Peyer's patch (tissue), 4 donors: Measurements from ENCODE around the gene EIF3L. TPM values are rescaled to one million over a fixed set of nuclear protein-coding genes. Genes with fewer than 3 reads are reported as not detected.

ENCODE experiments used
- DNase-seq, 3 donors: peaks; one replicate each; pipeline ENCODE4 v3.0.0-alpha.2; 2017 to 2019
- H3K27ac ChIP-seq, 4 donors: fragments of 200-600 bp; sonication (generic); one replicate each; pipeline ENCODE4 v1.5.1; 2016 to 2019
- H3K27me3 ChIP-seq, 2 donors: fragments of 200-600 bp; sonication (generic); one replicate each; pipeline ENCODE4 v1.5.1; 2019
- H3K36me3 ChIP-seq, 3 donors: fragments of 200-600 bp; sonication (generic); one replicate each; pipeline ENCODE4 v1.5.1; 2016 to 2019
- H3K4me1 ChIP-seq, 4 donors: fragments of 200-600 bp; sonication (generic); one replicate each; pipeline ENCODE4 v1.5.1; 2016 to 2019
- H3K4me3 ChIP-seq, 4 donors: fragments of 200-600 bp; sonication (generic); 1 replicate in 3 of 4; 2 replicates in 1 of 4; pipeline ENCODE4 v1.5.1; 2016 to 2019; ENCODE audit warnings: mild to moderate bottlenecking in 1 of 4
- H3K9me3 ChIP-seq, 4 donors: fragments of 200-600 bp; sonication (generic); one replicate each; pipeline ENCODE4 v1.5.1; 2016 to 2019; ENCODE audit warnings: mild to moderate bottlenecking in 1 of 4
- POLR2A ChIP-seq, 2 donors: fragments of 450-650 bp; IDR thresholded peaks; one replicate each; pipeline ENCODE4 v1.5.1; 2017; ENCODE audit warnings: antibody characterized with exemption in 2 of 2, mild to moderate bottlenecking in 2 of 2, moderate library complexity in 2 of 2
- total RNA-seq, 4 donors: library from RNA; depleted of rRNA; stranded (reverse); fragments of >200 nt; gene quantifications; one replicate each; pipeline ENCODE4 v1.1.0, GENCODE V29; 2016
- TF ChIP-seq, protein P1 (sequence below), 6 experiments: fragments of 450-650 bp in 4 of 6; fragments of 200-600 bp in 2 of 6; sonication (generic) in 1 of 6; IDR thresholded peaks; one replicate each; pipeline ENCODE4 v1.5.1; 2017 to 2019; ENCODE audit warnings: antibody characterized with exemption in 6 of 6, mild to moderate bottlenecking in 3 of 6, moderate library complexity in 1 of 6

EIF3L gene
- total RNA-seq, 4 donors from 2014 or later, result 123 to 229 (median 185) TPM

DNA sequence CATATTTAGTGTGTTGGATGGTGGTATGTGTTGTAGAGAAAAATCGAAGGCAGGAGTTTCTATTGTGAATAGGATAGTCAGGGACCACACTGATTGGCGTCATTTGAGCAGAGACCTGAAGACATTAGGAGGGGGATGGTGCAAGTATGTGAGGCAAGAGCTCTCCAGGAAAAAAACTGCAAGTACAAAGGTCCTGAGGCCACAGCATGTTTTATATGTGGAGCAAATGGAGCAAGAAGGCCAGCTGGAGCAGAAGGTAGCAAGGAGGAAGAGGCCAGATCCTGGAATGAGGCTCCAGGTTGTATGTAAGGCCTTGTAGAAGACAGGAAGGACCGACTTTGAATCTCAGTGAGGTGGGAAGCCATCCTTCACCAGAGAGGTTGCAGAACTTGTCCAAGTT, 42.7 kb downstream of the EIF3L start:
- Histone ChIP-seq H3K27ac (no peak overlapping the region), H3K4me1 (peaks cover 0 to 30% (median 2%) of the 10 kb centered on the region in 4 donors), H3K9me3 (no peaks in the 10 kb centered on the region), H3K4me3 (no peak overlapping the region), H3K27me3 (no peaks in the 10 kb centered on the region), H3K36me3 (peaks cover 0 to 37% (median 0%) of the 10 kb centered on the region in 3 donors)
- no peak for DNase-seq
- no peak for TF ChIP-seq POLR2A (IDR thresholded peaks at IDR 0.05)
- TF ChIP-seq, protein P1, sequence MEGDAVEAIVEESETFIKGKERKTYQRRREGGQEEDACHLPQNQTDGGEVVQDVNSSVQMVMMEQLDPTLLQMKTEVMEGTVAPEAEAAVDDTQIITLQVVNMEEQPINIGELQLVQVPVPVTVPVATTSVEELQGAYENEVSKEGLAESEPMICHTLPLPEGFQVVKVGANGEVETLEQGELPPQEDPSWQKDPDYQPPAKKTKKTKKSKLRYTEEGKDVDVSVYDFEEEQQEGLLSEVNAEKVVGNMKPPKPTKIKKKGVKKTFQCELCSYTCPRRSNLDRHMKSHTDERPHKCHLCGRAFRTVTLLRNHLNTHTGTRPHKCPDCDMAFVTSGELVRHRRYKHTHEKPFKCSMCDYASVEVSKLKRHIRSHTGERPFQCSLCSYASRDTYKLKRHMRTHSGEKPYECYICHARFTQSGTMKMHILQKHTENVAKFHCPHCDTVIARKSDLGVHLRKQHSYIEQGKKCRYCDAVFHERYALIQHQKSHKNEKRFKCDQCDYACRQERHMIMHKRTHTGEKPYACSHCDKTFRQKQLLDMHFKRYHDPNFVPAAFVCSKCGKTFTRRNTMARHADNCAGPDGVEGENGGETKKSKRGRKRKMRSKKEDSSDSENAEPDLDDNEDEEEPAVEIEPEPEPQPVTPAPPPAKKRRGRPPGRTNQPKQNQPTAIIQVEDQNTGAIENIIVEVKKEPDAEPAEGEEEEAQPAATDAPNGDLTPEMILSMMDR (IDR thresholded peaks at IDR 0.05), result no peak

GRCh38 chr22:37892566-37893335, 43.5 kb downstream of the EIF3L start:
- no peak for DNase-seq
- Histone ChIP-seq H3K36me3 (peaks cover 0 to 28% (median 0%) of the 10 kb centered on the region in 3 donors), H3K4me1 (peaks cover 0 to 34% (median 2%) of the 10 kb centered on the region in 4 donors), H3K27ac (no peak overlapping the region), H3K9me3 (no peaks in the 10 kb centered on the region), H3K4me3 (no peak overlapping the region), H3K27me3 (no peaks in the 10 kb centered on the region)
- TF ChIP-seq, protein P1 (IDR thresholded peaks at IDR 0.05), result no peak
- TF ChIP-seq POLR2A (IDR thresholded peaks at IDR 0.05), result no peak

GRCh38 chr22:37893583-37893983, 44.4 kb downstream of the EIF3L start:
- H3K4me3 ChIP-seq, result no peak overlapping the region
- DNase-seq, result no peak
- TF ChIP-seq, protein P1 (IDR thresholded peaks at IDR 0.05), result no peak
- no peak for TF ChIP-seq POLR2A (IDR thresholded peaks at IDR 0.05)
- peaks cover 0 to 20% (median 0%) of the 10 kb centered on the region in 3 donors for H3K36me3 ChIP-seq
- no peaks in the 10 kb centered on the region for H3K27me3 ChIP-seq
- H3K27ac ChIP-seq, result no peak overlapping the region
- H3K4me1 ChIP-seq, result peaks cover 0 to 34% (median 2%) of the 10 kb centered on the region in 4 donors
- H3K9me3 ChIP-seq, result no peaks in the 10 kb centered on the region

- Histone ChIP-seq H3K27ac (no peak overlapping the region), H3K36me3 (peaks cover 0 to 5% (median 0%) of the 10 kb centered on the region in 3 donors), H3K27me3 (no peaks in the 10 kb centered on the region), H3K9me3 (no peaks in the 10 kb centered on the region), H3K4me1 (peaks cover 0 to 34% (median 2%) of the 10 kb centered on the region in 4 donors), H3K4me3 (no peak overlapping the region)
- DNase-seq, result no peak
- no peak for TF ChIP-seq POLR2A (IDR thresholded peaks at IDR 0.05)
- TF ChIP-seq, protein P1 (IDR thresholded peaks at IDR 0.05), result no peak
Measured at GRCh38 chr22:37894939-37895670, 45.9 kb downstream of the EIF3L start.

GRCh38 chr22:37896181-37896592, 47.0 kb downstream of the EIF3L start:
- peaks cover 0 to 34% (median 2%) of the 10 kb centered on the region in 4 donors for H3K4me1 ChIP-seq
- DNase-seq, result peak in 2 of 3 donors; percentile 71 to 82
- no peaks in the 10 kb centered on the region for H3K36me3 ChIP-seq

More at GRCh38 chr22:37896181-37896592, 47.0 kb downstream of the EIF3L start:
- Histone ChIP-seq H3K4me3 (peak overlapping the region in 1 of 4 donors; percentile 3), H3K27me3 (no peaks in the 10 kb centered on the region), H3K9me3 (no peaks in the 10 kb centered on the region), H3K27ac (peak overlapping the region; percentile 64 to 74 (median 70))
- TF ChIP-seq, protein P1 (IDR thresholded peaks at IDR 0.05), result no peak
- TF ChIP-seq POLR2A (IDR thresholded peaks at IDR 0.05), result no peak
